Measurements from ENCODE around the gene SPDYE6. TPM values are rescaled to one million over a fixed set of nuclear protein-coding genes. Genes with fewer than 3 reads are reported as not detected.
"Not testable (repeated sequence)": the region's sequence is repeated elsewhere in the genome, so short reads cannot be mapped to it uniquely, and the experiment has no call there.

SPDYE6 gene
- total and polyA plus RNA-seq, 7 donors, result 0.23 TPM; not detected in 6

- Histone ChIP-seq H3K4me3 (no peak overlapping the region), H3K27ac (no peak overlapping the region), H3K27me3 (no peaks in the 10 kb centered on the region), H3K9me3 (no peaks in the 10 kb centered on the region), H3K36me3 (peaks cover 4 to 64% (median 15%) of the 10 kb centered on the region in 4 donors), H3K4me1 (no peaks in the 10 kb centered on the region)
- no peak for DNase-seq
- WGBS, 2 donors, result 84 to 89% methylated on average over 6 of the region's 6 CpGs
- TF ChIP-seq EP300 (IDR thresholded peaks at IDR 0.05) (no peak), POLR2A (IDR thresholded peaks at IDR 0.05) (no peak), CTCF (IDR thresholded peaks at IDR 0.05) (no peak), POLR2AphosphoS5 (IDR thresholded peaks at IDR 0.05) (no peak)
- intact Hi-C loops (cut with DNase I), result no loop called here
These were observed 20.8 kb upstream of the SPDYE6 start for GRCh38 chr7:102376964-102377466.

GRCh38 chr7:102372796-102373195 lies 16.6 kb upstream of the SPDYE6 start:
- DNase-seq; H3K27me3 ChIP-seq; H3K9me3 ChIP-seq; intact Hi-C loops (cut with DNase I); H3K4me1 ChIP-seq; H3K4me3 ChIP-seq; H3K27ac ChIP-seq: not testable (repeated sequence)
- H3K36me3 ChIP-seq, result peaks cover 0 to 27% (median 4%) of the 10 kb centered on the region in 4 donors
- WGBS, 2 donors, result 91 to 97% methylated on average over 2 of the region's 2 CpGs

- intact Hi-C loops (cut with DNase I), result not testable (repeated sequence)
These were observed 13.8 kb upstream of the SPDYE6 start for GRCh38 chr7:102370038-102370437.

GRCh38 chr7:102365390-102365789 lies 9.1 kb upstream of the SPDYE6 start:
- H3K27ac ChIP-seq; H3K9me3 ChIP-seq; DNase-seq; H3K4me3 ChIP-seq; intact Hi-C loops (cut with DNase I); H3K4me1 ChIP-seq; H3K27me3 ChIP-seq: not testable (repeated sequence)
- WGBS, 2 donors, result 75 to 84% methylated on average over 7 of the region's 7 CpGs
- peaks cover 0 to 11% (median 0%) of the 10 kb centered on the region in 4 donors for H3K36me3 ChIP-seq

More at GRCh38 chr7:102370038-102370437, 13.8 kb upstream of the SPDYE6 start:
- H3K27me3 ChIP-seq, H3K4me3 ChIP-seq, H3K4me1 ChIP-seq, H3K27ac ChIP-seq, DNase-seq, H3K9me3 ChIP-seq: not testable (repeated sequence)
- peaks cover 0 to 11% (median 0%) of the 10 kb centered on the region in 4 donors for H3K36me3 ChIP-seq

- H3K9me3 ChIP-seq, H3K27me3 ChIP-seq, H3K4me1 ChIP-seq, DNase-seq: not testable (repeated sequence)
- 0 to 1% methylated on average over 14 to 15 of the region's 20 CpGs for WGBS, 2 donors
- peaks cover 0 to 11% (median 0%) of the 10 kb centered on the region in 4 donors for H3K36me3 ChIP-seq
- intact Hi-C loops (cut with DNase I), result loop anchor here (5.0 kb wide), 1 partner anchor 77 kb away; the partner anchor contains the start of gene SH2B2
- peak overlapping the region; percentile 82 to 94 (median 86) for H3K4me3 ChIP-seq
- peak overlapping the region; percentile 91 to 97 (median 92) for H3K27ac ChIP-seq
These were observed 8.2 kb upstream of the SPDYE6 start for GRCh38 chr7:102364394-102364886.

- not testable (repeated sequence) for H3K27me3 ChIP-seq, H3K4me1 ChIP-seq, H3K9me3 ChIP-seq
- 0 to 1% methylated on average over 76 of the region's 76 CpGs for WGBS, 2 donors
- Histone ChIP-seq H3K27ac (peak overlapping the region; percentile 91 to 97 (median 92)), H3K4me3 (peak overlapping the region; percentile 82 to 94 (median 86)), H3K36me3 (peaks cover 0 to 11% (median 0%) of the 10 kb centered on the region in 4 donors)
- DNase-seq, result peak; percentile 98
- TF ChIP-seq EP300 (IDR thresholded peaks at IDR 0.05), result peak in 1 of 4 donors; percentile 55
- peak; percentile 50 to 70 for TF ChIP-seq POLR2A (IDR thresholded peaks at IDR 0.05)
- peak; percentile 89 to 96 (median 92) for TF ChIP-seq POLR2AphosphoS5 (IDR thresholded peaks at IDR 0.05)
- intact Hi-C loops (cut with DNase I), result loop anchor here (5.0 kb wide), 1 partner anchor 76 kb away; the partner anchor contains the start of gene SH2B2
These were observed 7.5 kb upstream of the SPDYE6 start for GRCh38 chr7:102363549-102364393.

GRCh38 chr7:102346983-102347382 lies 9.3 kb downstream of the SPDYE6 start:
- DNase-seq; H3K36me3 ChIP-seq; H3K4me3 ChIP-seq; H3K4me1 ChIP-seq; H3K9me3 ChIP-seq; intact Hi-C loops (cut with DNase I); H3K27me3 ChIP-seq; H3K27ac ChIP-seq: not testable (repeated sequence)
- WGBS, 2 donors, result 91 to 96% methylated on average over 2 of the region's 6 CpGs

GRCh38 chr7:102340599-102341368 lies 15.5 kb downstream of the SPDYE6 start:
- H3K4me1 ChIP-seq; H3K4me3 ChIP-seq; DNase-seq; H3K27me3 ChIP-seq; H3K9me3 ChIP-seq; intact Hi-C loops (cut with DNase I); H3K36me3 ChIP-seq; H3K27ac ChIP-seq: not testable (repeated sequence)
- WGBS, 2 donors, result 80 to 92% methylated on average over 5 of the region's 7 CpGs

- DNase-seq; H3K9me3 ChIP-seq; H3K4me3 ChIP-seq; H3K4me1 ChIP-seq; intact Hi-C loops (cut with DNase I); H3K27ac ChIP-seq; H3K36me3 ChIP-seq; H3K27me3 ChIP-seq: not testable (repeated sequence)
- WGBS, 2 donors, result 81 to 82% methylated on average over 4 of the region's 4 CpGs
These were observed 18.8 kb downstream of the SPDYE6 start for GRCh38 chr7:102337420-102337819.

- H3K36me3 ChIP-seq; DNase-seq; H3K4me3 ChIP-seq; H3K27ac ChIP-seq; H3K27me3 ChIP-seq; H3K9me3 ChIP-seq; H3K4me1 ChIP-seq; intact Hi-C loops (cut with DNase I): not testable (repeated sequence)
- WGBS, 2 donors, result 69% methylated on average over 5 of the region's 8 CpGs; no CpG with 5 or more reads in 1 of the 2 donors
These were observed 19.2 kb downstream of the SPDYE6 start for GRCh38 chr7:102337002-102337401.
